ENCODE measurements around the gene INTS4.

GRCh38 chr11:77908835-77909234 lies 85.6 kb downstream of the INTS4 start:
- TF ChIP-seq, protein P1, sequence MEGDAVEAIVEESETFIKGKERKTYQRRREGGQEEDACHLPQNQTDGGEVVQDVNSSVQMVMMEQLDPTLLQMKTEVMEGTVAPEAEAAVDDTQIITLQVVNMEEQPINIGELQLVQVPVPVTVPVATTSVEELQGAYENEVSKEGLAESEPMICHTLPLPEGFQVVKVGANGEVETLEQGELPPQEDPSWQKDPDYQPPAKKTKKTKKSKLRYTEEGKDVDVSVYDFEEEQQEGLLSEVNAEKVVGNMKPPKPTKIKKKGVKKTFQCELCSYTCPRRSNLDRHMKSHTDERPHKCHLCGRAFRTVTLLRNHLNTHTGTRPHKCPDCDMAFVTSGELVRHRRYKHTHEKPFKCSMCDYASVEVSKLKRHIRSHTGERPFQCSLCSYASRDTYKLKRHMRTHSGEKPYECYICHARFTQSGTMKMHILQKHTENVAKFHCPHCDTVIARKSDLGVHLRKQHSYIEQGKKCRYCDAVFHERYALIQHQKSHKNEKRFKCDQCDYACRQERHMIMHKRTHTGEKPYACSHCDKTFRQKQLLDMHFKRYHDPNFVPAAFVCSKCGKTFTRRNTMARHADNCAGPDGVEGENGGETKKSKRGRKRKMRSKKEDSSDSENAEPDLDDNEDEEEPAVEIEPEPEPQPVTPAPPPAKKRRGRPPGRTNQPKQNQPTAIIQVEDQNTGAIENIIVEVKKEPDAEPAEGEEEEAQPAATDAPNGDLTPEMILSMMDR (IDR thresholded peaks at IDR 0.05; ENCODE audit: borderline replicate concordance, extremely low read depth, low read length, poor library complexity, severe bottlenecking) = no peak
- TF ChIP-seq EZH2 (IDR thresholded peaks at IDR 0.05; ENCODE audit: borderline replicate concordance, low read depth, low read length, severe bottlenecking) = no peak

All from DND-41 (cell line).